Body of pancreas (tissue), 4 donors: ENCODE measurements around the gene EEFSEC. TPM values are rescaled to one million over a fixed set of nuclear protein-coding genes. Genes with fewer than 3 reads are reported as not detected.
A peak's percentile ranks its signal among the peaks of the same experiment; 100 is the strongest.

Experiments used
- ATAC-seq: fragments of 150-250 bp; one replicate; pipeline ENCODE4 v1.9.1; 2016
- DNase-seq, 4 donors: peaks; one replicate each; pipeline ENCODE4 v3.0.0-alpha.2; 2019
- H3K27ac ChIP-seq, 4 donors: fragments of 200-600 bp; sonication (generic); 1 replicate in 3 of 4; 2 replicates in 1 of 4; pipeline versions ENCODE4 v1.5.1 to v1.6.1; 2016 to 2019; ENCODE audit warnings: mild to moderate bottlenecking in 1 of 4, mixed read lengths in 1 of 4, moderate library complexity in 1 of 4
- H3K27me3 ChIP-seq, 2 donors: fragments of 200-600 bp; sonication (generic); one replicate each; pipeline ENCODE4 v1.6.0; 2016; ENCODE audit warnings: mild to moderate bottlenecking in 1 of 2
- H3K36me3 ChIP-seq, 2 donors: fragments of 200-600 bp; sonication (generic); replicated peaks in 1 of 2; 2 replicates each; pipeline ENCODE4 v1.5.1; 2016; ENCODE audit warnings: low read depth in 2 of 2; ENCODE audit not compliant: insufficient read depth in 1 of 2
- H3K4me1 ChIP-seq: fragments of 200-600 bp; sonication (generic); one replicate; pipeline ENCODE4 v1.6.0; 2016
- H3K4me3 ChIP-seq, 2 donors: fragments of 200-600 bp; sonication (generic); 1 replicate in 1 of 2; 2 replicates in 1 of 2; pipeline ENCODE4 v1.5.1; 2016 to 2019
- H3K9me3 ChIP-seq, 3 donors: fragments of 200-600 bp; sonication (generic); 1 replicate in 2 of 3; 2 replicates in 1 of 3; pipeline ENCODE4 v1.5.1; 2016
- POLR2A ChIP-seq, 3 donors: fragments of 450-650 bp; IDR thresholded peaks; one replicate each; pipeline ENCODE4 v1.6.1; 2016; ENCODE audit warnings: antibody characterized with exemption in 3 of 3, mild to moderate bottlenecking in 2 of 3
- WGBS, 2 donors: methylation state at CpG; one replicate each; pipeline ENCODE4 v1.1.5; 2017; 5-methylcytosine and 5-hydroxymethylcytosine counted together
- intact Hi-C: fragments of 100-400 bp; cut with DNase I; formaldehyde crosslinking; loops from one replicate; pipeline ENCODE4 v1.15.1; 2023
- total RNA-seq, 2 donors: library from RNA; depleted of rRNA; stranded (reverse); fragments of >200 nt; gene quantifications; one replicate each; pipeline ENCODE4 v1.1.0, GENCODE V29; 2016
- TF ChIP-seq, protein P1 (sequence below), 7 experiments: fragments of 450-650 bp in 4 of 7; fragments of 200-600 bp in 3 of 7; sonication (generic) in 3 of 7; IDR thresholded peaks; one replicate each; pipeline ENCODE4 v1.5.1; 2016 to 2019; ENCODE audit warnings: antibody characterized with exemption in 7 of 7

EEFSEC gene
- total RNA-seq, 2 donors from 2014 or later, result 8.6 to 33.0 TPM

DNA sequence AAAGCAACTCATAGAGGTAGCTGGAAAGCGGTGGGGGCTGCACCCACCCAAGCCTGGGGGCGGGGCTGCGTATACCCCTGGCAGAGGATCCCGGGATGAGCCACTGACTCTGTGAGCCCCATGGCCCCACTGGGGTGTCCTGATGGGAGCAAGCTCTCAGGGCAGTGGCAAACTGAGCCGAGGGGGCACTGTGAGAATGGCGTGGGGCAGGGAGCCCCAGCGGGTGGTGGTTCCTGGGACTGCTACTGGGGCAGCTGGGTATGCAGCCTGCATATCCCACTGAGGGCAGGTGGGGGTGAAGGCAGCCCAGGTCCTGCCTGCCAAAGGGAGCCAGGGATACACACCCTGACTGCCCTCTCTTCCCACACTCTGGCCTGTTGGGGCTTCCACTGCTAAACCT lies 254.0 kb downstream of the EEFSEC start:
- H3K27me3 ChIP-seq, result no peaks in the 10 kb centered on the region
- no peaks in the 10 kb centered on the region for H3K9me3 ChIP-seq
- intact Hi-C loops, result no loop called here
- H3K27ac ChIP-seq, result no peak overlapping the region
- TF ChIP-seq POLR2A (IDR thresholded peaks at IDR 0.05), result no peak
- TF ChIP-seq, protein P1, sequence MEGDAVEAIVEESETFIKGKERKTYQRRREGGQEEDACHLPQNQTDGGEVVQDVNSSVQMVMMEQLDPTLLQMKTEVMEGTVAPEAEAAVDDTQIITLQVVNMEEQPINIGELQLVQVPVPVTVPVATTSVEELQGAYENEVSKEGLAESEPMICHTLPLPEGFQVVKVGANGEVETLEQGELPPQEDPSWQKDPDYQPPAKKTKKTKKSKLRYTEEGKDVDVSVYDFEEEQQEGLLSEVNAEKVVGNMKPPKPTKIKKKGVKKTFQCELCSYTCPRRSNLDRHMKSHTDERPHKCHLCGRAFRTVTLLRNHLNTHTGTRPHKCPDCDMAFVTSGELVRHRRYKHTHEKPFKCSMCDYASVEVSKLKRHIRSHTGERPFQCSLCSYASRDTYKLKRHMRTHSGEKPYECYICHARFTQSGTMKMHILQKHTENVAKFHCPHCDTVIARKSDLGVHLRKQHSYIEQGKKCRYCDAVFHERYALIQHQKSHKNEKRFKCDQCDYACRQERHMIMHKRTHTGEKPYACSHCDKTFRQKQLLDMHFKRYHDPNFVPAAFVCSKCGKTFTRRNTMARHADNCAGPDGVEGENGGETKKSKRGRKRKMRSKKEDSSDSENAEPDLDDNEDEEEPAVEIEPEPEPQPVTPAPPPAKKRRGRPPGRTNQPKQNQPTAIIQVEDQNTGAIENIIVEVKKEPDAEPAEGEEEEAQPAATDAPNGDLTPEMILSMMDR (IDR thresholded peaks at IDR 0.05), result no peak
- H3K4me1 ChIP-seq, result peaks cover 75% of the 10 kb centered on the region
- H3K4me3 ChIP-seq, result no peak overlapping the region
- WGBS, 2 donors, result 90 to 100% methylated on average over 3 of the region's 7 CpGs
- ATAC-seq (no peak), DNase-seq (no peak)
- H3K36me3 ChIP-seq, result no peaks in the 10 kb centered on the region

DNA sequence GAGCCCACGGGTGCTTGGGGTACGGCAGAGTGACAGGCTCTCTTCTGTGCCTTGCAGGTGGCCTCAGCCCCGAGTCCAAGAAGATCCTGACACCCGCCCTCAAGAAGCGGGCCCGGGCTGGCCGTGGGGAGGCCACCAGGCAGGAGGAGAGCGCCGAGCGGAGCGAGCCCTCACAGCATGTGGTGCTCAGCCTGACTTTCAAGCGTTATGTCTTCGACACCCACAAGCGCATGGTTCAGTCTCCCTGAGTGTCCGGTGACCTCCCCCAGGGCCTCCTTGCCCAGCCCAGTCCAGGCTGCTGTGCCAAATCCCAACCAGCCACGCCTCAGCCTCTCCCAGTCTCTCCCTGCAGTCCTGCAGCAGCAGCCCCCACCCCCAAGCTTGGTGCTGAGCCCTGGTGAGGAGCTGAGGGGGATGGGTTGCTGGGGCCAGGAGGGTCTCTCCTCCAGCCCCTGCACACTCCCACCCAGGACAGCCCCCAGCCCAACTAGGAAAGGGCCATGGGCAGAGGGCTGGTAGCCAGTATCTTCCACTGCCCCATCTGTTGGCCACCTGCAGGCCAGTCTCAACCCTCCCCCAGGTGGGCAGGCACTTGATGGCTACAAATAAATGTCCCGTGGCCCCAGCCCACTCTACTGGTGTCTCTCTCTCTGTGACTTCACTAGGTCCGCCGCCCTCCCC lies 254.9 kb downstream of the EEFSEC start:
- H3K4me1 ChIP-seq, result peaks cover 67% of the 10 kb centered on the region
- H3K27me3 ChIP-seq, result no peaks in the 10 kb centered on the region
- TF ChIP-seq, protein P1 (IDR thresholded peaks at IDR 0.05), result no peak
- TF ChIP-seq POLR2A (IDR thresholded peaks at IDR 0.05), result no peak
- intact Hi-C loops, result no loop called here
- no peaks in the 10 kb centered on the region for H3K9me3 ChIP-seq
- no peak overlapping the region for H3K4me3 ChIP-seq
- WGBS, 2 donors, result 93 to 94% methylated on average over 9 to 18 of the region's 19 CpGs
- no peak overlapping the region for H3K27ac ChIP-seq
- ATAC-seq (no peak), DNase-seq (no peak)
- no peaks in the 10 kb centered on the region for H3K36me3 ChIP-seq

DNA sequence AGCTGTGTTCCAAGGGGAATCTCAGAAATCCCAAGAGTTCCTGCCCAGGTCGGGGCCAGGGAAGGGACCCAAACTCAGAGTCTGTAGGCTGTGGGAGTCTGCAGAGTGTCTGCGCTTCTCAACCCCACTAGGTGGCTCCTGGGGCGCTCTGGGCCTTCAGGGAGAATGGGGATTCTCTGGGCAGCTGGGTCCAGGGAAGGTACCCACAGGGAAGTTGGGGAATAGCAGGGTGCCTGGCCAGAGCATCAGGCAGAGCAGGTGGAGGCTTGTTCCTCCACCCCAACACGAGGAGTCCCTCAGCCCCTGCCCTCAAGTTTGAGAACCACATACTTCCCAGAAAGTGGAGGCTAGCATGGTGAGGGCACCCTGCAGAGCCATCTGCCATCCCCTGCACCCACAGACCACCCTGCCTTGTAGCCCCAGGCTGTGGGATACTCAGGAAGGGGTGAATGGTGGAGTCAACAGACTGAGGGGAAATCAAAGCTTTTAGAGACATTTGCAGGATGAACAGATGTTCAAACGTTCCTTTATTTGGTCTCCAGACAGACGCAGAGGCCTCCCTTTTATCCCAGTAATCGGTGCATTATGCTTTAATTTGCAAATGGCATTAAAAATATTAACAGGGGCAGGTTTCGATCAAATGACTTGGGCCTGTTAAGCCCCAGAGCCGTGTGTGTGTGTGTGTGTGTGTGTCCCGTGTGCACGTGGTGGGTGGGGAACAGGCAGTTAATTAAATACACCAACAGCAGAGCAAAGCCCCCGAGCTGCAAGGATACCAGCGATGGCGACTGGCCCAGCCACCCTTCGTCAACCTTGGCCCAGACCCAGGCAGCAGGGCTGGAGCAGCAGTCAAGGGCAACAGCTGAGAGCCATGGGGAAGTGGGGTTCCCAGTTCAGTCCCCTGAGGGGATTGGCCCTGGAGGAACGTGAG lies 255.7 kb downstream of the EEFSEC start:
- Histone ChIP-seq H3K4me1 (peaks cover 64% of the 10 kb centered on the region), H3K9me3 (no peaks in the 10 kb centered on the region), H3K27ac (peak overlapping the region in 3 of 4 donors; percentile 25 to 81 (median 48)), H3K36me3 (no peaks in the 10 kb centered on the region), H3K4me3 (no peak overlapping the region), H3K27me3 (no peaks in the 10 kb centered on the region)
- TF ChIP-seq POLR2A (IDR thresholded peaks at IDR 0.05), result no peak
- TF ChIP-seq, protein P1 (IDR thresholded peaks at IDR 0.05), result no peak
- peak; percentile 57 to 79 (median 69) for DNase-seq
- intact Hi-C loops, result no loop called here
- 48 to 60% methylated on average over 13 to 16 of the region's 16 CpGs for WGBS, 2 donors
- peak; percentile 45 for ATAC-seq

DNA sequence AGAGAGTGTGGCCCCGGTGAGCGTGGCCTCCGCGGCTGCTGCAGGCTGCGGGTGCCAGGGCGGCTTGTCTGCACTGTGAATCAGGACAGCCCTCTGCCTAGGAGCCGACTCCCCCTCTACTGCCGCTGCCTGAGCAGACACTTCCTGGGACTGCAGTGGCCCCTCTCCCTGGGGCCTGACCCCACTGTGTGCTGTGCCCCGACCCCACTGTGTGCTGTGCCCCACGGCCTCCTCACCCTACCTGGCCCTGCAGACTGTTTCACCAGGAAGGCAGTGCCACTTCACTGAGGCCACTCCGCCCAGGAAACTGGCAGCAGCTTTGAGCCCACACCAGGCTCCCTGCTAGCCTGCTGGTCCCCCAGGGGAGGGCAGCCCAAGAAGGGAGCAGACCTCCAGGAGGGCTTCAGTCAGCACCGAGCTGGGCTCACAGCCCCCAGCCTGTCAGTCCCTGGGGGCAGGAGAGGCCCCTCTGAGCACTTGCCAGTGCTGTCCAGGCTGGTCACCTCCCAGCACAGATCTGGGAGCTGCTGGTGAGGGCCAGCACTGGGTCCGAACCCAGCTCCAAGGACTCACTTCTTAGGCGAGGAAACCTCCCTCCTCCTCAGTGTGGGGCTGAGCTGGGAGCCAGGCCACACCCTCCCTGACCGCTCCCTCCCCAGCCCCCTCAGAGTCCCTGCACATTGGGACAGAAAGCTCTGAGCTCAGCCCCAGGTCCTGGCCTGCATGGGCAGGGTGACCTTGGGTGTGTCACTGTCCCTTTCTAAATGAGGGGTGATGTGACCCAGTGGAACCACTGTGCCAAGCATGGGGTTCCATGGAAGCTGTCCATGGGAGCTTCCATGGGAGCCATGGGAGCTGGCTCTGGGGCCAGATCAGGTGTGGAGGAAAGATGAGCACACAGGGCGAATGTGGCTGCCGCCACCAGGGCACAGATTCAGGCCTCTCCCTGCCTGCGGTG lies 256.6 kb downstream of the EEFSEC start:
- no peaks in the 10 kb centered on the region for H3K27me3 ChIP-seq
- ATAC-seq (peak; percentile 18), DNase-seq (peak in 1 of 4 donors; percentile 39)
- WGBS, 2 donors, result 52 to 80% methylated on average over 7 to 18 of the region's 18 CpGs
- peak overlapping the region; percentile 47 to 81 (median 51) for H3K27ac ChIP-seq
- intact Hi-C loops, result no loop called here
- H3K4me1 ChIP-seq, result peaks cover 54% of the 10 kb centered on the region
- no peak for TF ChIP-seq POLR2A (IDR thresholded peaks at IDR 0.05)
- TF ChIP-seq, protein P1 (IDR thresholded peaks at IDR 0.05), result peak in 1 of 7 experiments; percentile 6
- no peak overlapping the region for H3K4me3 ChIP-seq
- H3K36me3 ChIP-seq, result no peaks in the 10 kb centered on the region
- H3K9me3 ChIP-seq, result no peaks in the 10 kb centered on the region
